Rectal smooth muscle tissue (tissue), 1 donor: ENCODE data around the gene HSPA4.
"Not testable (repeated sequence)": the region's sequence is repeated elsewhere in the genome, so short reads cannot be mapped to it uniquely, and the experiment has no call there.

Experiments used
- H3K27ac ChIP-seq: one replicate; pipeline ENCODE4 v1.7.0; 2013; ENCODE audit warnings: low read depth, low read length, inconsistent platforms
- H3K27me3 ChIP-seq: one replicate; pipeline ENCODE4 v1.7.0; 2013; ENCODE audit warnings: low read length; ENCODE audit not compliant: control insufficient read depth, insufficient read depth
- H3K36me3 ChIP-seq: one replicate; pipeline ENCODE4 v1.7.0; 2013; ENCODE audit warnings: low read length; ENCODE audit not compliant: control insufficient read depth, insufficient read depth
- H3K4me1 ChIP-seq: one replicate; pipeline ENCODE4 v1.7.0; 2013; ENCODE audit warnings: low read length; ENCODE audit not compliant: control insufficient read depth, insufficient read depth
- H3K4me3 ChIP-seq: one replicate; pipeline ENCODE4 v1.7.0; 2013; ENCODE audit warnings: low read length
- H3K9ac ChIP-seq: one replicate; pipeline ENCODE4 v1.7.0; 2013; ENCODE audit warnings: low read length

The HSPA4 gene

GRCh38 chr5:133121080-133121479 is 69.3 kb downstream of the HSPA4 start:
- Histone ChIP-seq H3K4me3 (no peak overlapping the region), H3K36me3 (no peaks in the 10 kb centered on the region), H3K4me1 (no peaks in the 10 kb centered on the region), H3K27ac (no peak overlapping the region), H3K27me3 (no peaks in the 10 kb centered on the region), H3K9ac (no peak overlapping the region)

- Histone ChIP-seq H3K27ac (no peak overlapping the region), H3K36me3 (no peaks in the 10 kb centered on the region), H3K4me3 (no peak overlapping the region), H3K27me3 (no peaks in the 10 kb centered on the region), H3K4me1 (no peaks in the 10 kb centered on the region), H3K9ac (no peak overlapping the region)
Observed at GRCh38 chr5:133121611-133122150, 69.9 kb downstream of the HSPA4 start.

GRCh38 chr5:133122711-133123110 is 70.9 kb downstream of the HSPA4 start:
- Histone ChIP-seq H3K4me3 (no peak overlapping the region), H3K4me1 (no peaks in the 10 kb centered on the region), H3K27me3 (no peaks in the 10 kb centered on the region), H3K9ac (no peak overlapping the region), H3K27ac (no peak overlapping the region), H3K36me3 (no peaks in the 10 kb centered on the region)

- Histone ChIP-seq H3K4me1 (no peaks in the 10 kb centered on the region), H3K9ac (no peak overlapping the region), H3K36me3 (no peaks in the 10 kb centered on the region), H3K27ac (no peak overlapping the region), H3K4me3 (no peak overlapping the region), H3K27me3 (no peaks in the 10 kb centered on the region)
Observed at GRCh38 chr5:133123297-133123696, 71.5 kb downstream of the HSPA4 start.

GRCh38 chr5:133124891-133125290 is 73.1 kb downstream of the HSPA4 start:
- H3K4me3 ChIP-seq = no peak overlapping the region
- no peak overlapping the region for H3K27ac ChIP-seq
- H3K9ac ChIP-seq = no peak overlapping the region
- no peaks in the 10 kb centered on the region for H3K36me3 ChIP-seq
- H3K27me3 ChIP-seq = no peaks in the 10 kb centered on the region
- no peaks in the 10 kb centered on the region for H3K4me1 ChIP-seq

- no peaks in the 10 kb centered on the region for H3K27me3 ChIP-seq
- no peak overlapping the region for H3K4me3 ChIP-seq
- no peak overlapping the region for H3K27ac ChIP-seq
- H3K36me3 ChIP-seq = no peaks in the 10 kb centered on the region
- no peaks in the 10 kb centered on the region for H3K4me1 ChIP-seq
- H3K9ac ChIP-seq = no peak overlapping the region
Observed at GRCh38 chr5:133128066-133128465, 76.3 kb downstream of the HSPA4 start.

GRCh38 chr5:133129289-133129688 is 77.5 kb downstream of the HSPA4 start:
- H3K9ac ChIP-seq = no peak overlapping the region
- no peaks in the 10 kb centered on the region for H3K27me3 ChIP-seq
- H3K4me1 ChIP-seq = no peaks in the 10 kb centered on the region
- H3K4me3 ChIP-seq = no peak overlapping the region
- no peaks in the 10 kb centered on the region for H3K36me3 ChIP-seq
- H3K27ac ChIP-seq = no peak overlapping the region

- H3K36me3 ChIP-seq = no peaks in the 10 kb centered on the region
- H3K4me3 ChIP-seq = no peak overlapping the region
- no peaks in the 10 kb centered on the region for H3K27me3 ChIP-seq
- H3K9ac ChIP-seq = no peak overlapping the region
- H3K27ac ChIP-seq = no peak overlapping the region
- H3K4me1 ChIP-seq = no peaks in the 10 kb centered on the region
Observed at GRCh38 chr5:133129950-133130349, 78.1 kb downstream of the HSPA4 start.

- no peaks in the 10 kb centered on the region for H3K36me3 ChIP-seq
- no peaks in the 10 kb centered on the region for H3K27me3 ChIP-seq
- H3K4me3 ChIP-seq = no peak overlapping the region
- H3K27ac ChIP-seq = no peak overlapping the region
- no peaks in the 10 kb centered on the region for H3K4me1 ChIP-seq
- H3K9ac ChIP-seq = no peak overlapping the region
Observed at GRCh38 chr5:133130387-133131118, 78.7 kb downstream of the HSPA4 start.

- H3K4me3 ChIP-seq = no peak overlapping the region
- no peaks in the 10 kb centered on the region for H3K36me3 ChIP-seq
- no peaks in the 10 kb centered on the region for H3K27me3 ChIP-seq
- H3K27ac ChIP-seq = no peak overlapping the region
- H3K4me1 ChIP-seq = no peaks in the 10 kb centered on the region
- H3K9ac ChIP-seq = no peak overlapping the region
Observed at GRCh38 chr5:133132717-133133116, 80.9 kb downstream of the HSPA4 start.

- H3K4me1 ChIP-seq, H3K27ac ChIP-seq, H3K27me3 ChIP-seq, H3K9ac ChIP-seq, H3K36me3 ChIP-seq, H3K4me3 ChIP-seq: not testable (repeated sequence)
Observed at GRCh38 chr5:133133241-133133640, 81.4 kb downstream of the HSPA4 start.

GRCh38 chr5:133136890-133137289 is 85.1 kb downstream of the HSPA4 start:
- not testable (repeated sequence) for H3K4me3 ChIP-seq, H3K27me3 ChIP-seq, H3K36me3 ChIP-seq, H3K27ac ChIP-seq, H3K9ac ChIP-seq, H3K4me1 ChIP-seq

- H3K27me3 ChIP-seq = no peaks in the 10 kb centered on the region
- no peaks in the 10 kb centered on the region for H3K4me1 ChIP-seq
- H3K27ac ChIP-seq = no peak overlapping the region
- no peak overlapping the region for H3K9ac ChIP-seq
- no peak overlapping the region for H3K4me3 ChIP-seq
- H3K36me3 ChIP-seq = no peaks in the 10 kb centered on the region
Observed at GRCh38 chr5:133140311-133140710, 88.5 kb downstream of the HSPA4 start.
